ENCODE data around the gene PLA2G12A.

PLA2G12A gene

GRCh38 chr4:109729117-109729717 is 653 bp downstream of the PLA2G12A start:
- peak in 2 of 3 experiments; percentile 0 to 3 for DNase-seq (ENCODE audit: low read depth in 3 of 3)

- no peak for DNase-seq (ENCODE audit: low read depth in 3 of 3)
Observed at GRCh38 chr4:109728385-109728784, 1.5 kb downstream of the PLA2G12A start.

- DNase-seq (ENCODE audit: low read depth in 3 of 3): no peak
Observed at GRCh38 chr4:109723110-109723509, 6.8 kb downstream of the PLA2G12A start.

GRCh38 chr4:109722357-109722756 is 7.5 kb downstream of the PLA2G12A start:
- no peak for DNase-seq (ENCODE audit: low read depth in 3 of 3)

- DNase-seq (ENCODE audit: low read depth in 3 of 3): no peak
Observed at GRCh38 chr4:109721033-109721432, 8.8 kb downstream of the PLA2G12A start.

- no peak for DNase-seq (ENCODE audit: low read depth in 3 of 3)
Observed at GRCh38 chr4:109719604-109720003, 10.3 kb downstream of the PLA2G12A start.

- no peak for DNase-seq (ENCODE audit: low read depth in 3 of 3)
Observed at GRCh38 chr4:109718759-109719158, 11.1 kb downstream of the PLA2G12A start.

- DNase-seq (ENCODE audit: low read depth in 3 of 3): no peak
Observed at GRCh38 chr4:109713500-109713899, 16.4 kb downstream of the PLA2G12A start.

- no peak for DNase-seq (ENCODE audit: low read depth in 3 of 3)
Observed at GRCh38 chr4:109708990-109709389, 20.9 kb downstream of the PLA2G12A start.

- no peak for DNase-seq (ENCODE audit: low read depth in 3 of 3)
Observed at GRCh38 chr4:109708435-109708834, 21.4 kb downstream of the PLA2G12A start.

GRCh38 chr4:109703664-109704361 is 26.1 kb downstream of the PLA2G12A start:
- no peak for DNase-seq (ENCODE audit: low read depth in 3 of 3)

GRCh38 chr4:109702950-109703663 is 26.8 kb downstream of the PLA2G12A start, which contains the start of gene CASP6:
Gene CASP6, minus strand, starts transcription at chr4:109703445. Its CDS starts 50 bp downstream, at chr4:109703395.
- DNase-seq (ENCODE audit: low read depth in 3 of 3): peak; percentile 37 to 67 (median 44)

GRCh38 chr4:109701566-109702410 is 28.1 kb downstream of the PLA2G12A start:
- DNase-seq (ENCODE audit: low read depth in 3 of 3): no peak

GRCh38 chr4:109699553-109700225 is 30.2 kb downstream of the PLA2G12A start:
- no peak for DNase-seq (ENCODE audit: low read depth in 3 of 3)

GRCh38 chr4:109698656-109699055 is 31.2 kb downstream of the PLA2G12A start:
- DNase-seq (ENCODE audit: low read depth in 3 of 3): no peak

- DNase-seq (ENCODE audit: low read depth in 3 of 3): no peak
Observed at GRCh38 chr4:109691411-109691920, 38.4 kb downstream of the PLA2G12A start.

GRCh38 chr4:109690690-109691410 is 39.0 kb downstream of the PLA2G12A start:
- no peak for DNase-seq (ENCODE audit: low read depth in 3 of 3)

- DNase-seq (ENCODE audit: low read depth in 3 of 3): no peak
Observed at GRCh38 chr4:109684727-109685126, 45.1 kb downstream of the PLA2G12A start.

- no peak for DNase-seq (ENCODE audit: low read depth in 3 of 3)
Observed at GRCh38 chr4:109683621-109684253, 46.1 kb downstream of the PLA2G12A start.

GRCh38 chr4:109682875-109683274 is 47.0 kb downstream of the PLA2G12A start:
- no peak for DNase-seq (ENCODE audit: low read depth in 3 of 3)

Measured in stimulated activated CD4-positive, alpha-beta T cell treated with anti-CD3 and anti-CD28 coated beads, TNF-alpha, amount 100 ng/mL, for 24 hours (primary cell).